ENCODE data around the gene CNFN. TPM values are rescaled to one million over a fixed set of nuclear protein-coding genes. Genes with fewer than 3 reads are reported as not detected.

Gene CNFN
- total RNA-seq (not detected), polyA plus RNA-seq (1 to 10 TPM in 1 of 3 donors, under 1 TPM in 2; 0.24 to 1.0 (median 0.84) TPM)
- long read RNA-seq, donor 1, partial matches to known transcripts: 1 of 1 reads
- long read RNA-seq, donor 1, other reads (novel, unspliced or antisense): 0 of 1 reads
- long read RNA-seq, donor 2: 0 reads

- intact Hi-C loops (cut with DNase I): loop anchor here in 1 of 2 donors (10.0 kb wide), 1 partner anchor 255 kb away; the partner anchor contains the start of gene POU2F2
These were observed at the start of gene CNFN for GRCh38 chr19:42389899-42390298. Gene CNFN, minus strand, starts transcription at chr19:42390297. Its CDS starts 1,260 bp downstream, at chr19:42389037.

GRCh38 chr19:42436006-42436405, 45.9 kb upstream of the CNFN start:
- intact Hi-C loops (cut with DNase I): loop anchor here in 1 of 2 donors (10.0 kb wide), 1 partner anchor 301 kb away; the partner anchor contains the start of gene POU2F2
- Histone ChIP-seq H3K27me3 (ENCODE audit: insufficient read depth in 3 of 3, low read length in 2 of 3) (no peaks in the 10 kb centered on the region), H3K36me3 (ENCODE audit: insufficient read depth in 1 of 2, low read depth in 1 of 2) (no peaks in the 10 kb centered on the region), H3K4me1 (peaks cover 6% of the 10 kb centered on the region), H3K27ac (no peak overlapping the region), H3K4me3 (no peak overlapping the region), H3K9me3 (no peaks in the 10 kb centered on the region)
- DNase-seq (no peak), ATAC-seq (no peak)
- WGBS, 3 donors: 60 to 64% (median 64%) methylated on average over 3 of the region's 3 CpGs
- TF ChIP-seq CTCF (IDR thresholded peaks at IDR 0.05): no peak

More at GRCh38 chr19:42389899-42390298, at the start of gene CNFN:
- no peak for TF ChIP-seq CTCF (IDR thresholded peaks at IDR 0.05)
- peaks cover 0 to 50% (median 7%) of the 10 kb centered on the region in 3 donors for H3K27me3 ChIP-seq (ENCODE audit: insufficient read depth in 3 of 3, low read length in 2 of 3)
- no peaks in the 10 kb centered on the region for H3K4me1 ChIP-seq
- DNase-seq: no peak
- H3K27ac ChIP-seq: no peak within 1 kb of the TSS
- ATAC-seq: no peak
- WGBS, 3 donors: 49 to 55% (median 55%) methylated on average over 12 of the region's 12 CpGs
- H3K36me3 ChIP-seq (ENCODE audit: insufficient read depth in 1 of 2, low read depth in 1 of 2): no peaks in the 10 kb centered on the region
- no peak within 1 kb of the TSS for H3K4me3 ChIP-seq
- no peaks in the 10 kb centered on the region for H3K9me3 ChIP-seq

- intact Hi-C loops (cut with DNase I): loop anchor here in 1 of 2 donors (10.0 kb wide), 1 partner anchor 301 kb away; the partner anchor contains the start of gene POU2F2
- peaks cover 3% of the 10 kb centered on the region for H3K4me1 ChIP-seq
These were observed 45.2 kb upstream of the CNFN start for GRCh38 chr19:42435316-42435715.

GRCh38 chr19:42433503-42434260, 43.6 kb upstream of the CNFN start:
- peak; percentile 83 to 91 for DNase-seq
- intact Hi-C loops (cut with DNase I): loop anchor here in 1 of 2 donors (10.0 kb wide), 1 partner anchor 299 kb away; the partner anchor contains the start of gene POU2F2
- peak; percentile 56 for TF ChIP-seq CTCF (IDR thresholded peaks at IDR 0.05)
- peak overlapping the region; percentile 9 for H3K27ac ChIP-seq
- H3K4me1 ChIP-seq: no peaks in the 10 kb centered on the region
- ATAC-seq: peak; percentile 44 to 89 (median 79)
- H3K36me3 ChIP-seq (ENCODE audit: insufficient read depth in 1 of 2, low read depth in 1 of 2): no peaks in the 10 kb centered on the region
- 25 to 32% (median 27%) methylated on average over 9 of the region's 9 CpGs for WGBS, 3 donors
- no peaks in the 10 kb centered on the region for H3K9me3 ChIP-seq
- H3K27me3 ChIP-seq (ENCODE audit: insufficient read depth in 3 of 3, low read length in 2 of 3): no peaks in the 10 kb centered on the region
- no peak overlapping the region for H3K4me3 ChIP-seq

More at GRCh38 chr19:42435316-42435715, 45.2 kb upstream of the CNFN start:
- no peak for TF ChIP-seq CTCF (IDR thresholded peaks at IDR 0.05)
- no peak overlapping the region for H3K27ac ChIP-seq
- ATAC-seq: no peak
- H3K9me3 ChIP-seq: no peaks in the 10 kb centered on the region
- DNase-seq: no peak
- H3K27me3 ChIP-seq (ENCODE audit: insufficient read depth in 3 of 3, low read length in 2 of 3): no peaks in the 10 kb centered on the region
- H3K36me3 ChIP-seq (ENCODE audit: insufficient read depth in 1 of 2, low read depth in 1 of 2): no peaks in the 10 kb centered on the region
- H3K4me3 ChIP-seq: no peak overlapping the region
- WGBS, 3 donors: 91 to 93% (median 93%) methylated on average over 6 of the region's 6 CpGs
